ELF-1 (cell line): ENCODE data around the gene ARHGEF2.

Experiments
- DNase-seq: peaks from one replicate; pipeline ENCODE4 v3.0.0-alpha.2; 2016; ENCODE audit warnings: low read depth, low spot score

Gene ARHGEF2

DNA sequence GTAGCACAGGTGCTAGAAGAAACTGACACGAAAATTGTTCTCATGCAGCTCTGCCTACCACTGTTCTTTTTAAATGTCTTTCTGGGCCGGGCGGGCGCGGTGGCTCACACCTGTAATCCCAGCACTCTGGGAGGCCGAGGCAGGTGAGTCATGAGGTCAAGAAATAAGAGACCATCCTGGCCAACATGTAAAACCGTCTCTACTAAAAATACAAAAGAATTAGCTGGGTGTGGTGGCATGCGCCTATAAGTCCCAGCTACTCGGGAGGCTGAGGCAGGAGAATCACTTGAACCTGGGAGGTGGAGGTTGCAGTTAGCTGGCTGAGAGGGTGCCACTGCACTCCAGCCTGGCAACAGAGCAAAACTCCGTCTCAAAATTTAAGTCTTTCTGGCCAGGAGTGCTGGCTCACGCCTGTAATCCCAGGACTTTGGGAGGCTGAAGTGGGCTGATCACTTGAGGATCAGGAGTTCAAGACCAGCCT is 66.3 kb downstream of the ARHGEF2 start:
- peak; percentile 31 for DNase-seq

DNA sequence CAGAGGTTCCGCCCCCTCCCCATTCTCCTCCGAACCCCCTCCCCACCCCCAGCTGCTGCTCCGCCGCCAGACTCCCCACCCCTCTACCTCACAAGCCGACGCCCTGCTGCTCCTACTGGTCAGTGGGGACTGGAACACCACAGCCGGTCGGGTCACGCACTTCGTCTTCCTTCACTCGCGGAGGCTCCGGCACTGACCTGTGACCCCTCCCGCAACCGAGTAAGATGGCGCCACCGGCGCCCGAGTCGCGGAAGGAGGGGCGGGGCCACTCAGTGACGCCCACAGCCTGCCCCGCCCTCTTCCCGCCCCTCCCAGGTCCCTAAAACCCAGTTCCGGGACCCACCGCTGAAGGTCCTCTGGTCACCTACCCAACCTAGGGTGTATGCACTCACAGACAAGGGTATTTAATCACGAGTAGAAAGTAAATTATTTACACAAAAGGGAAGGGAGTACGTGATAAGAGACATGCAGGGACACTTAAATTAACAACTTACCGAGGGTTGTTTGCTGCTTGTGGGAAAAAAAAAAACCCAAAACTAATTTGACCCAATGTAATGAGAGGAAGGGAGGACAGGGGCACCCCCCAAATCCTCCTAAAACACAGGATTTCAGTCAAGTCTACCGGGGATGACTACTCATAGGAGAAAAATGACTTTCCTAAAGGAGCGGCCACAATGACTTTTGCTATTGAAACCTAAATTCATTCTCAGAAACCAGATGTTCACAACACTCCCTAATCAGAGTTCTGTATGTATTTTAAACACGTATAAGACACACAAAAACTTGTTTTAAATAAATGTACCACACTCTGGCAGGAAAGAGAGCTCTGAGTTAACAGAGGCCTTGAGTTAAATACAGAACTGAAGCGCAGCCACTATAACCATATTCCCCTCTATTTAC is 66.9 kb downstream of the ARHGEF2 start, which contains the start of gene RIT1:
Gene RIT1, minus strand, starts transcription at position 194 of the 900 bp plus-strand sequence. CDS start 588 bp downstream, outside the sequence.
- DNase-seq, result peak; percentile 93

DNA sequence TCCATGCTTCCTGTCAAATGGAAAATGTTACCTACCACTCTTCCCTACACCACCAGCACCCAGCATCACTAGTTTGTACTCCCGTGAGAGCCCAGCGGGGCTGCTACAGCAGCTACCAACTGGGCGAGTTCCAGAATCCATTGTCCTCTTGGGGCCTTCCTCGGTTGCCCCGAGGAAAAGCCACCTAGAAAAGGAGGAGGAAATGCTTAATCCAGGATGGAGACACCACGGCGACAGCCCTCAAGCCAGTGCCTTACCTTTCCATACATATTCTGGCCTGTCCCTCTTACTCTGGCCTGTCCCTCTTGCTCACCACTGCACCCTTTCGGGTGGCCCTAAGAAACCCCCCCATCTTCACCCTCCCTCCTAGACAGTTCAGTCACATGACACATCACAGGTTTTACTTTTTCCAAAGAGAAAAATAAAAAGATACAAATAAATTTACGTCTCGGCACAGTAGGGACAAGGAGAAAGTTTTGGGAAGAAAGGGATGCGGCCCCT is 67.7 kb downstream of the ARHGEF2 start:
- peak; percentile 42 for DNase-seq

DNA sequence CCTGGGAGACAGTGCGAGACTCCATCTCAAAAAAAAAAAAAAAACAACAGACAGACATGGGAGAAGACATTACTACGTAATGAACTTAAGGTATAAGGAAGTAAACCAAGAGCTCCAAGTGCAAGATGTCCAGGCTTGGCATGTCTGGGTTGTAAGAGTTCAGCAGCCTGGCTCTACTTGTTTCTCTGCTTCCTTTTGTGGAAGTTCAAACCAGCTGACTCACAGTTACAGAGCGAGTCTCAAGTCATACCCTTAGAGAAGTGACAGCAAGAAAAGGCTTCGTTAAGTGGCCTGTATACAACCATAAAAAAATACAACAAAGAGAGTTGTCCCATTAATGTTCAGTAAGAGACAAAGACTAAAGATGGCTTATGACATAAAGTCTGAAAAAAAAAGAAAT is 68.5 kb downstream of the ARHGEF2 start:
- DNase-seq, result peak; percentile 12

DNA sequence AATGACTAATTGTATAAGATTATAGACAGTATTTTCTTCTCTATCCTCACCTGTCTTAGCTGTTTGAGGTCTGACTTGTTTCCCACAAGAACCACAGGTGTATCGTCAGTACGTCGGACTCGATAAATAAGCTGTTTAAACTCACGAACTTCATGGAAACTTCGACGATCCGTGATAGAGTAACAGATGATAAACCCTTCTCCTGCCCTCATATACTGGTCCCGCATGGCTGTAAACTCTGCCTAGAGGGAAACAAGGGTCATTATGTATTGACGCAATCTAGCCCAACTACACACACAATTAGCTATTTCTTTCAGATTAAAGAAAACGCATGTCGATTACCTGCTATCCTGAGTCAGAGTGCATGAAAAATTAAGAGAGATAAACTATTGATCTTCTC is 74.1 kb downstream of the ARHGEF2 start:
- DNase-seq, result no peak

DNA sequence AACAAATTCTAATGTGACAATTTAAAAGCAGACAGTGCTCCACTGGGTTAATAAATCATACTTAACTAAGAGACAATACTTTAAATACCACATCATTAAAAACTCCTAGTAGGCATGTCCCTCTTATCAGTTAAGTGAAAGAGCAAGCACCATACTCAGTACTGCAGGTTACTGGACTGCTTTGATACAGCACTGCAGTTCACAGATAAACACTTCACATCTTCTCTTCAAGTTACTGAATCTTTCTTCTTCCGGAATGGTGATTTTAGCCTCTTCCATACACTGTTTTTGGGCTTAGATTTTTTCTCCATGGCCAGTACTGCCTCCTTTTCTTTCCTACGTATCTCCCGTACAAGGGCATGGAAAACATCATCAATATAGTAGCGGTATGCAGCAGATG is 78.2 kb downstream of the ARHGEF2 start:
- DNase-seq, result no peak

DNA sequence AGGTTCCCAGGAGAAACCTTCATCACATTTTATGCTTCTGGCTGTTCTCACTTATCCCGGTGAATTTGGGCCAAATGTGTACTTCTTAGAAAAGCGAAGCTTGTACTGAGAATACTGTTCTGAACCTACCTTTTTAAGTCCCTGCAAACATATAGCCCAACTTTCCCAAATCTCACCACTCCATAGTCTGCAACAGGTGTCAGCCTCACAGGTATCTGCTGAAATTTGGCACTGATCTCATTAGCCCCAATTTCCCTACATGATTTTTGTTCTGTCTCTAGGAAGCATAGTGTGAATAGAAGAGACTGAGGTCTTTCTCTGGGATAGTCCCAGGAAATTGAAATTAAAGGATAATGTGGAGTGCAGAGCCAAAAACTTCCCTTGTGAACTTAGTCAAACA is 78.7 kb downstream of the ARHGEF2 start:
- no peak for DNase-seq

DNA sequence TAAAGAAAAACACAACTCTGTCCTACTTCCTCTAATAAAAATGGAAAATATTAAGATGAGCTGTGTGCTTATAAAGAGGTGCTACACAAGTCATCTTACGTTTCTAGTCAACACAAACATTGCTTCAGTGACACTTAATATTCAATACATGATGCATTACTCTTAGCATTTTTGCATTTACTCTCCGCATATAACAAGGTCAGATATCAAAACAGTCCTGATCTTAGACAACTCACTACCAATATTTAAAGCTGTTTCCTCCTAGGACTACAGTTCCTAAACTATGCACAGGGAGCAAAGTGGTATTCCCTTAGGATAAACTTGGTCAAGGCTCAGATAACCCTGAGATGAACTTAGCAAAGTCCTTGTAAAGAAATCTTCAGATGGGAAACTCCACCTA is 79.5 kb downstream of the ARHGEF2 start:
- no peak for DNase-seq

DNA sequence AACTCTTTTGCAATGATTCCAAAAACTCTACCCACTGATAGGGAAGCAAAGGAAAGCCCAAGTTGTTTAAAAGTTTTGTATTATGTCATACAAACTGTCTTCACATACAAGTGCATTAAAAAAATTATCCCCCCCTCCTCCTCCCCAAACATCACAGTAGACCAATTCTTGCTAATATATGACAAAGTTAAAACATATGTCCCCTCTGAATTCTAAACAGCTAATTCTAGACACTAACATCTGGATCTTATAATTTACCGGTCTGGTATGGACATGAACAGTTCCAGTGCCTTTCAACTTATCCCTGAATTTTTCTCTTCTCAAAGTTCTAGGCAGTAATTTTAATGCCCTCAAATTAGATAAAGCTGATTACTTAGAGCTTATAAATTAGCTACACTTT is 80.6 kb downstream of the ARHGEF2 start:
- DNase-seq, result no peak
